ENCODE measurements around the gene TBCA. TPM values are rescaled to one million over a fixed set of nuclear protein-coding genes. Genes with fewer than 3 reads are reported as not detected.

The TBCA gene
- total RNA-seq, 3 donors from 2014 or later: 79.7 to 136 (median 111) TPM

DNA sequence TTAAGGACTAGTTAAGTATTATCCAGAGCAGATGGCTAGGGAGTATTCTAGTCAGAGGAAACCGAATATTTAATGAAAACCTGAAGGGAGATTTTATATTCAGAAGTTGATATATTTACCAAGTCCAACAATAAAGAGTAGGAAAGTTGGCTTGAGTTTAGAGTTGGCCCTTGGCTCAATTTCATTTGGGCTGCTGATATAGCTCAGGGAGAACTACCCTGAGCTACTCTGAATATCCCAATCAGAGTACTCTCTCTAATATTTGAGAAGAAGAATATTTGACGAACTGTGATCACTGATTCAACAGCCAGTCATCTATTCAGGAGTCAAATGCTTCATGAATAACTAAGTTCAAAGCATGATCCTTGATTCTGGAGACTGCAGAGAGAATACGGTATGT is 34.5 kb downstream of the TBCA start:
- H3K9me3 ChIP-seq: no peaks in the 10 kb centered on the region
- H3K36me3 ChIP-seq (ENCODE audit: low read depth): no peaks in the 10 kb centered on the region
- TF ChIP-seq, protein P1, sequence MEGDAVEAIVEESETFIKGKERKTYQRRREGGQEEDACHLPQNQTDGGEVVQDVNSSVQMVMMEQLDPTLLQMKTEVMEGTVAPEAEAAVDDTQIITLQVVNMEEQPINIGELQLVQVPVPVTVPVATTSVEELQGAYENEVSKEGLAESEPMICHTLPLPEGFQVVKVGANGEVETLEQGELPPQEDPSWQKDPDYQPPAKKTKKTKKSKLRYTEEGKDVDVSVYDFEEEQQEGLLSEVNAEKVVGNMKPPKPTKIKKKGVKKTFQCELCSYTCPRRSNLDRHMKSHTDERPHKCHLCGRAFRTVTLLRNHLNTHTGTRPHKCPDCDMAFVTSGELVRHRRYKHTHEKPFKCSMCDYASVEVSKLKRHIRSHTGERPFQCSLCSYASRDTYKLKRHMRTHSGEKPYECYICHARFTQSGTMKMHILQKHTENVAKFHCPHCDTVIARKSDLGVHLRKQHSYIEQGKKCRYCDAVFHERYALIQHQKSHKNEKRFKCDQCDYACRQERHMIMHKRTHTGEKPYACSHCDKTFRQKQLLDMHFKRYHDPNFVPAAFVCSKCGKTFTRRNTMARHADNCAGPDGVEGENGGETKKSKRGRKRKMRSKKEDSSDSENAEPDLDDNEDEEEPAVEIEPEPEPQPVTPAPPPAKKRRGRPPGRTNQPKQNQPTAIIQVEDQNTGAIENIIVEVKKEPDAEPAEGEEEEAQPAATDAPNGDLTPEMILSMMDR (IDR thresholded peaks at IDR 0.05): no peak
- intact Hi-C loops (cut with DNase I, micrococcal nuclease): no loop called here
- no peak for ATAC-seq
- no peak for DNase-seq
- H3K4me1 ChIP-seq (ENCODE audit: low read depth): no peaks in the 10 kb centered on the region
- no peak overlapping the region for H3K4me3 ChIP-seq

DNA sequence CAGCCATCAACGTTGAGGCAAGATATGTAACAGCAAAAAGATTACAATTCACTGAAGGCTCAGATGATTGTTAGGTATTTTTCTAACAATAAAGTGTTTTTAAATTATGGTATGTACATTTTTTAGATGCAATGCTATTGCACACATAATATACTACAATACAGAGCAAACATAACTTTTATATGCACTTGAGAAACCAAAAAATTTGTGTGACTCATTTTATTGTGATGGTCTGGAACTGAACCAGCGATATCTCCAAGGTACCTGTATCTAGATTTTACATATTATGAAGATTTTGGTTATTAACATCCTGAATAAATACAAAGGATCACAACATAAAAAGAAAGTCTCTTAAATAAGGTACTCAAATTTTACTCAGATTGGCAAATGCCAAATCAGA is 41.3 kb downstream of the TBCA start:
- H3K4me3 ChIP-seq: no peak overlapping the region
- H3K9me3 ChIP-seq: peaks cover 8% of the 10 kb centered on the region
- no peak for ATAC-seq
- DNase-seq: no peak
- TF ChIP-seq, protein P1 (IDR thresholded peaks at IDR 0.05): no peak
- H3K4me1 ChIP-seq (ENCODE audit: low read depth): no peaks in the 10 kb centered on the region
- intact Hi-C loops (cut with DNase I, micrococcal nuclease): no loop called here
- H3K36me3 ChIP-seq (ENCODE audit: low read depth): no peaks in the 10 kb centered on the region

DNA sequence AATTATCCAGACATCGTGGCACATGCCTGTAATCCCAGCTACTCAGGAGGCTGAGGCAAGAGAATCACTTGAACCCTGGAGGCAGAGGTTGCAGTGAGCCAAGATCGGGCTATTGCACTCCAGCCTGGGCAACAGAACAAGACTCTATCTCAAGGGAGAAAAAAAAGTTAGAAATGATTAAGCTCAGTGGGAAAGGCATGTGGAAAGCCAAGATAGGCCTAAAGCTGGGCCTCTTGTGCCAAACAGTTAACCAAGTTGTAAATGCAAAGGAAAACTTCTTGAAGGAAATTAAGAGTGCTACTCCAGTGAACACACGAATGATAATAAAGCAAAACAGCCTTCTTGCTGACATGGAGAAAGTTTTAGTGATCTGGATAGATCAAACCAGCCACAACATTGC is 43.0 kb downstream of the TBCA start:
- no peaks in the 10 kb centered on the region for H3K36me3 ChIP-seq (ENCODE audit: low read depth)
- intact Hi-C loops (cut with DNase I, micrococcal nuclease): no loop called here
- ATAC-seq: no peak
- no peak overlapping the region for H3K4me3 ChIP-seq
- DNase-seq: no peak
- no peaks in the 10 kb centered on the region for H3K4me1 ChIP-seq (ENCODE audit: low read depth)
- H3K9me3 ChIP-seq: peaks cover 8% of the 10 kb centered on the region
- TF ChIP-seq, protein P1 (IDR thresholded peaks at IDR 0.05): no peak

DNA sequence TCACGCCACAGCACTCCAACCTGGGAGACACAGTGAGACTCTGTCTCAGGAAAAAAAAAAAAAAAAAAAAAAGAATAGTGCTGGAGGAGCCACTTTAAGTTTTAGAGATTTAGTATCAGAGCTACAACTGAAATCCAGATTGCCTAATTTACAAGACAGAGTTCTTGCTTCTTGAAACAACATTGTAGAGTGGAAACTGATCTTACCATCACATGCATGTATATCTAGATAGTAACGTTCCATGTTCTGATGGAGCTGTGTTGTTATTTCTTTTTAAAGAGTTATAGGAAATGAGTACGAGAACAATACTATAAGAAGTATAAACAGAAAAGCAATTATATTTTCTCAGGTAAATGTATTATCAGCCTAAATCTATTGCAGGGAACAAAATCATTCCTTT is 48.9 kb downstream of the TBCA start:
- H3K36me3 ChIP-seq (ENCODE audit: low read depth): no peaks in the 10 kb centered on the region
- H3K4me3 ChIP-seq: no peak overlapping the region
- TF ChIP-seq, protein P1 (IDR thresholded peaks at IDR 0.05): no peak
- no peaks in the 10 kb centered on the region for H3K4me1 ChIP-seq (ENCODE audit: low read depth)
- H3K9me3 ChIP-seq: no peaks in the 10 kb centered on the region
- ATAC-seq (no peak), DNase-seq (no peak)
- intact Hi-C loops (cut with DNase I, micrococcal nuclease): no loop called here

DNA sequence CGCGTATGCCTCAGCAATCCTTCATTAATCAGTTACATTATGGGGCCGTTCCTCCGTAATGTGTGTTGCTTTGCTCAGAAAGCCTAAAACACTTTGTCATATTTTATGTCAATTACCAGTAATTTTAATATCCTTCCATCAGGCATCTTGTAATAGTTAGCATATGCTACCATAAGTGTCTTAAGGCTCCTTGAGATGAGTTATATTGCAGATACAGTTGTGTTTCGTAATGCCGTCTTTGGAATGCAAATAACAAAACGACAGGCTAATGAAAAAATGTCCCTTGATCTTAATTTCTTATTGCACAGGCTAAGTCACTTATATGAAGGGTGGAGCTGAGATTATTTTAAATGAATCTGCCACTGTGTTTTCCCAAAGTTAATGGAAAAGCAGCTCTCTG is 50.5 kb downstream of the TBCA start:
- DNase-seq: no peak
- TF ChIP-seq, protein P1 (IDR thresholded peaks at IDR 0.05): no peak
- H3K4me1 ChIP-seq (ENCODE audit: low read depth): no peaks in the 10 kb centered on the region
- no peak overlapping the region for H3K4me3 ChIP-seq
- ATAC-seq: no peak
- H3K9me3 ChIP-seq: no peaks in the 10 kb centered on the region
- intact Hi-C loops (cut with DNase I, micrococcal nuclease): no loop called here
- no peaks in the 10 kb centered on the region for H3K36me3 ChIP-seq (ENCODE audit: low read depth)

DNA sequence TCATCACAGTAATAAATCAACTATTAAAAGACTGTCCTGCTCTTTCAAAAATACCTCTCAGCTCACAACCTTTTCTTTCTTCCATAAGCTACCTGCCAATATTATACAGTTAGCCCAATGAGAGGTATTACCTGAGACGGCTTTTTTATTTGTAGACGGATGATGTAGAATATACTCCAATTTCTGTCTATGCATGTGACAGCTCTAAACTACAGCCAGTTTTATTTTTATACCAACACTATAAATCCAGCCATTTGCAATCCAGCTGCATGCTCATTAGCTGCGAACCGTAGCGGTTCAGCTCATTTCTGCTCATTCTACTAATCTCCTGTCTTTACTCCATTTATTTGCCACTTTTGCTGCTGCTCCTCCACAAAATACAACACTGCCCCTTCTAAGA is 51.2 kb downstream of the TBCA start:
- no peak for ATAC-seq
- Histone ChIP-seq H3K4me1 (ENCODE audit: low read depth) (no peaks in the 10 kb centered on the region), H3K36me3 (ENCODE audit: low read depth) (no peaks in the 10 kb centered on the region), H3K9me3 (no peaks in the 10 kb centered on the region), H3K4me3 (no peak overlapping the region)
- TF ChIP-seq, protein P1 (IDR thresholded peaks at IDR 0.05): no peak
- intact Hi-C loops (cut with DNase I, micrococcal nuclease): no loop called here
- no peak for DNase-seq

Data from mucosa of descending colon (tissue), 3 donors.